ENCODE measurements around the gene WWOX.

DNA sequence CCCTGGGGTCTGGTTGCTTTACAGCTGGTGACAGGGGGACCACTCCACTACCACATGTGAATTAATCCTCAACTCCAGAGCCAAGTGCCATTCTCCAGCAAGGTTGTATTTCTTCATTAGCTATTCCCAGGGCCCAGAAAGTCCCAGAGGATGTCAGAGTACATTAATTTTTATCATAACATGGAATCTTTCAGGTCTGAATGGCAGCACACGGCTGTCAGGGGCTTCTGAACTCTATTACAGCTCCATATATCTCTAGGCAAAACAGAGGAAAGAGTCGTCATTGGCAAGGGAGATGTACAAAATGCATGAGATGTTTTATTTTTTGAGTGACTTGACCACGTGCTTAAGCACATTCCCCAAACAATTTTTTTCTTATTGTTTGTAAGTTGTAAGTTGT, 303.4 kb downstream of the WWOX start:
- no peak for TF ChIP-seq POLR2A (IDR thresholded peaks at IDR 0.05; ENCODE audit: low read depth, low read length)
- TF ChIP-seq, protein P1, sequence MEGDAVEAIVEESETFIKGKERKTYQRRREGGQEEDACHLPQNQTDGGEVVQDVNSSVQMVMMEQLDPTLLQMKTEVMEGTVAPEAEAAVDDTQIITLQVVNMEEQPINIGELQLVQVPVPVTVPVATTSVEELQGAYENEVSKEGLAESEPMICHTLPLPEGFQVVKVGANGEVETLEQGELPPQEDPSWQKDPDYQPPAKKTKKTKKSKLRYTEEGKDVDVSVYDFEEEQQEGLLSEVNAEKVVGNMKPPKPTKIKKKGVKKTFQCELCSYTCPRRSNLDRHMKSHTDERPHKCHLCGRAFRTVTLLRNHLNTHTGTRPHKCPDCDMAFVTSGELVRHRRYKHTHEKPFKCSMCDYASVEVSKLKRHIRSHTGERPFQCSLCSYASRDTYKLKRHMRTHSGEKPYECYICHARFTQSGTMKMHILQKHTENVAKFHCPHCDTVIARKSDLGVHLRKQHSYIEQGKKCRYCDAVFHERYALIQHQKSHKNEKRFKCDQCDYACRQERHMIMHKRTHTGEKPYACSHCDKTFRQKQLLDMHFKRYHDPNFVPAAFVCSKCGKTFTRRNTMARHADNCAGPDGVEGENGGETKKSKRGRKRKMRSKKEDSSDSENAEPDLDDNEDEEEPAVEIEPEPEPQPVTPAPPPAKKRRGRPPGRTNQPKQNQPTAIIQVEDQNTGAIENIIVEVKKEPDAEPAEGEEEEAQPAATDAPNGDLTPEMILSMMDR (conservative IDR thresholded peaks at IDR 0.05; ENCODE audit: low read depth, low read length): no peak
- TF ChIP-seq SMC3 (IDR thresholded peaks at IDR 0.05; ENCODE audit: low read depth, low read length): no peak
- TF ChIP-seq, protein P2, sequence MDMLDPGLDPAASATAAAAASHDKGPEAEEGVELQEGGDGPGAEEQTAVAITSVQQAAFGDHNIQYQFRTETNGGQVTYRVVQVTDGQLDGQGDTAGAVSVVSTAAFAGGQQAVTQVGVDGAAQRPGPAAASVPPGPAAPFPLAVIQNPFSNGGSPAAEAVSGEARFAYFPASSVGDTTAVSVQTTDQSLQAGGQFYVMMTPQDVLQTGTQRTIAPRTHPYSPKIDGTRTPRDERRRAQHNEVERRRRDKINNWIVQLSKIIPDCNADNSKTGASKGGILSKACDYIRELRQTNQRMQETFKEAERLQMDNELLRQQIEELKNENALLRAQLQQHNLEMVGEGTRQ (IDR thresholded peaks at IDR 0.05; ENCODE audit: low read depth, low read length): no peak
- no peak for TF ChIP-seq CEBPB (IDR thresholded peaks at IDR 0.05; ENCODE audit: low read depth, low read length)
- TF ChIP-seq NFE2L2 (IDR thresholded peaks at IDR 0.05; ENCODE audit: low read depth, low read length): no peak
- TF ChIP-seq BHLHE40 (IDR thresholded peaks at IDR 0.05; ENCODE audit: low read depth, low read length): no peak
- TF ChIP-seq CHD1 (IDR thresholded peaks at IDR 0.05; ENCODE audit: low read depth, low read length): no peak
- TF ChIP-seq RAD21 (IDR thresholded peaks at IDR 0.05; ENCODE audit: low read length): no peak
